Limb (tissue), 2 donors: ENCODE results near the gene PPT2.
A peak's percentile ranks its signal among the peaks of the same experiment; 100 is the strongest.
"Not testable (repeated sequence)": the region's sequence is repeated elsewhere in the genome, so short reads cannot be mapped to it uniquely, and the experiment has no call there.

Experiments used
- DNase-seq, 2 donors: peaks; one replicate each; pipeline ENCODE4 v3.0.0-alpha.2; 2016; ENCODE audit errors: extremely low spot score in 2 of 2

PPT2 gene

GRCh38 chr6:32127409-32127716 lies 26.6 kb upstream of the PPT2 start:
- DNase-seq = no peak

- DNase-seq = peak; percentile 94 to 100
Measured at GRCh38 chr6:32127717-32128592, 26.0 kb upstream of the PPT2 start, which contains the start of gene ATF6B. ATF6B (minus strand) TSS chr6:32128246; CDS start chr6:32128207, 39 bp downstream.

- DNase-seq = no peak
Measured at GRCh38 chr6:32128751-32129296, 25.1 kb upstream of the PPT2 start.

- DNase-seq = no peak
Measured at GRCh38 chr6:32129297-32130088, 24.4 kb upstream of the PPT2 start.

- DNase-seq = no peak
Measured at GRCh38 chr6:32131439-32131948, 22.4 kb upstream of the PPT2 start.

- DNase-seq = no peak
Measured at GRCh38 chr6:32132110-32132509, 21.8 kb upstream of the PPT2 start.

GRCh38 chr6:32133786-32134185 lies 20.2 kb upstream of the PPT2 start:
- DNase-seq = no peak

GRCh38 chr6:32137454-32137853 lies 16.5 kb upstream of the PPT2 start:
- no peak for DNase-seq

GRCh38 chr6:32139590-32139989 lies 14.4 kb upstream of the PPT2 start:
- no peak for DNase-seq

- no peak for DNase-seq
Measured at GRCh38 chr6:32140420-32141046, 13.4 kb upstream of the PPT2 start.

GRCh38 chr6:32144238-32144637 lies 9.7 kb upstream of the PPT2 start:
- not testable (repeated sequence) for DNase-seq

- DNase-seq = no peak
Measured at GRCh38 chr6:32146287-32146686, 7.7 kb upstream of the PPT2 start.

GRCh38 chr6:32146687-32147086 lies 7.3 kb upstream of the PPT2 start:
- no peak for DNase-seq

GRCh38 chr6:32147401-32148132 lies 6.4 kb upstream of the PPT2 start:
- no peak for DNase-seq

- DNase-seq = peak in 1 of 2 donors; percentile 86
Measured at GRCh38 chr6:32148289-32149091, 5.5 kb upstream of the PPT2 start.

GRCh38 chr6:32149092-32149755 lies 4.7 kb upstream of the PPT2 start:
- no peak for DNase-seq

GRCh38 chr6:32149932-32150870 lies 3.7 kb upstream of the PPT2 start:
- DNase-seq = peak in 1 of 2 donors; percentile 42

GRCh38 chr6:32151181-32151862 lies 2.6 kb upstream of the PPT2 start:
- DNase-seq = peak in 1 of 2 donors; percentile 42
